IPS-15b (cell line): Measurements from ENCODE around the gene GRIK4.
"Not testable (repeated sequence)": the region's sequence is repeated elsewhere in the genome, so short reads cannot be mapped to it uniquely, and the experiment has no call there.

Experiments used
- H3K27me3 ChIP-seq: one replicate; pipeline ENCODE4 v1.6.1; 2013; ENCODE audit warnings: low read length; ENCODE audit not compliant: control insufficient read depth, insufficient read depth
- H3K36me3 ChIP-seq: one replicate; pipeline ENCODE4 v1.6.1; 2013; ENCODE audit warnings: low read length; ENCODE audit not compliant: control insufficient read depth, insufficient read depth
- H3K4me1 ChIP-seq: one replicate; pipeline ENCODE4 v1.6.1; 2013; ENCODE audit warnings: mild to moderate bottlenecking, low read length; ENCODE audit not compliant: control insufficient read depth, insufficient read depth
- H3K4me3 ChIP-seq: one replicate; pipeline ENCODE4 v1.5.1; 2013; ENCODE audit warnings: low read depth, low read length
- H3K9ac ChIP-seq: one replicate; pipeline ENCODE4 v1.6.1; 2013; ENCODE audit warnings: low read depth, mild to moderate bottlenecking, low read length
- H3K9me3 ChIP-seq: one replicate; pipeline ENCODE4 v1.6.1; 2013; ENCODE audit warnings: mild to moderate bottlenecking, low read length; ENCODE audit not compliant: control insufficient read depth, insufficient read depth

GRIK4 gene

GRCh38 chr11:120574876-120575275 is 63.3 kb downstream of the GRIK4 start:
- no peaks in the 10 kb centered on the region for H3K36me3 ChIP-seq
- no peaks in the 10 kb centered on the region for H3K27me3 ChIP-seq
- H3K4me1 ChIP-seq, result peaks cover under 1% of the 10 kb centered on the region
- H3K9ac ChIP-seq, result no peak overlapping the region
- H3K9me3 ChIP-seq, result no peaks in the 10 kb centered on the region
- H3K4me3 ChIP-seq, result no peak overlapping the region

- no peaks in the 10 kb centered on the region for H3K4me1 ChIP-seq
- no peaks in the 10 kb centered on the region for H3K36me3 ChIP-seq
- H3K27me3 ChIP-seq, result no peaks in the 10 kb centered on the region
- H3K4me3 ChIP-seq, result no peak overlapping the region
- H3K9ac ChIP-seq, result no peak overlapping the region
- H3K9me3 ChIP-seq, result no peaks in the 10 kb centered on the region
These were observed 63.9 kb downstream of the GRIK4 start for GRCh38 chr11:120575461-120575860.

- Histone ChIP-seq H3K4me3 (no peak overlapping the region), H3K9ac (no peak overlapping the region), H3K36me3 (no peaks in the 10 kb centered on the region), H3K9me3 (no peaks in the 10 kb centered on the region), H3K4me1 (no peaks in the 10 kb centered on the region), H3K27me3 (no peaks in the 10 kb centered on the region)
These were observed 65.1 kb downstream of the GRIK4 start for GRCh38 chr11:120576606-120577005.

GRCh38 chr11:120577041-120577440 is 65.5 kb downstream of the GRIK4 start:
- Histone ChIP-seq H3K9ac (no peak overlapping the region), H3K4me1 (no peaks in the 10 kb centered on the region), H3K9me3 (no peaks in the 10 kb centered on the region), H3K27me3 (no peaks in the 10 kb centered on the region), H3K4me3 (no peak overlapping the region), H3K36me3 (no peaks in the 10 kb centered on the region)

- H3K9me3 ChIP-seq, result no peaks in the 10 kb centered on the region
- H3K4me3 ChIP-seq, result no peak overlapping the region
- H3K4me1 ChIP-seq, result no peaks in the 10 kb centered on the region
- no peaks in the 10 kb centered on the region for H3K27me3 ChIP-seq
- no peaks in the 10 kb centered on the region for H3K36me3 ChIP-seq
- H3K9ac ChIP-seq, result no peak overlapping the region
These were observed 66.2 kb downstream of the GRIK4 start for GRCh38 chr11:120577624-120578363.

GRCh38 chr11:120578596-120579154 is 67.1 kb downstream of the GRIK4 start:
- no peaks in the 10 kb centered on the region for H3K27me3 ChIP-seq
- no peaks in the 10 kb centered on the region for H3K4me1 ChIP-seq
- no peaks in the 10 kb centered on the region for H3K9me3 ChIP-seq
- no peak overlapping the region for H3K4me3 ChIP-seq
- H3K36me3 ChIP-seq, result no peaks in the 10 kb centered on the region
- no peak overlapping the region for H3K9ac ChIP-seq

- Histone ChIP-seq H3K36me3 (no peaks in the 10 kb centered on the region), H3K27me3 (no peaks in the 10 kb centered on the region), H3K9me3 (no peaks in the 10 kb centered on the region), H3K9ac (no peak overlapping the region), H3K4me3 (no peak overlapping the region), H3K4me1 (no peaks in the 10 kb centered on the region)
These were observed 68.1 kb downstream of the GRIK4 start for GRCh38 chr11:120579611-120580031.

- no peaks in the 10 kb centered on the region for H3K27me3 ChIP-seq
- no peaks in the 10 kb centered on the region for H3K9me3 ChIP-seq
- H3K4me1 ChIP-seq, result no peaks in the 10 kb centered on the region
- no peak overlapping the region for H3K9ac ChIP-seq
- no peak overlapping the region for H3K4me3 ChIP-seq
- H3K36me3 ChIP-seq, result no peaks in the 10 kb centered on the region
These were observed 69.8 kb downstream of the GRIK4 start for GRCh38 chr11:120581313-120581712.

- H3K36me3 ChIP-seq, result not testable (repeated sequence)
These were observed 71.0 kb downstream of the GRIK4 start for GRCh38 chr11:120582535-120582934.

GRCh38 chr11:120586072-120586471 is 74.5 kb downstream of the GRIK4 start:
- H3K36me3 ChIP-seq, result no peaks in the 10 kb centered on the region
- H3K27me3 ChIP-seq, result no peaks in the 10 kb centered on the region
- no peak overlapping the region for H3K4me3 ChIP-seq
- no peaks in the 10 kb centered on the region for H3K9me3 ChIP-seq
- H3K9ac ChIP-seq, result no peak overlapping the region
- no peaks in the 10 kb centered on the region for H3K4me1 ChIP-seq

More at GRCh38 chr11:120582535-120582934, 71.0 kb downstream of the GRIK4 start:
- H3K9ac ChIP-seq, H3K27me3 ChIP-seq, H3K4me3 ChIP-seq, H3K4me1 ChIP-seq, H3K9me3 ChIP-seq: not testable (repeated sequence)

GRCh38 chr11:120586728-120587127 is 75.2 kb downstream of the GRIK4 start:
- Histone ChIP-seq H3K4me1 (peaks cover 3% of the 10 kb centered on the region), H3K9me3 (no peaks in the 10 kb centered on the region), H3K4me3 (no peak overlapping the region), H3K27me3 (no peaks in the 10 kb centered on the region), H3K9ac (no peak overlapping the region), H3K36me3 (no peaks in the 10 kb centered on the region)

- H3K27me3 ChIP-seq, result no peaks in the 10 kb centered on the region
- no peaks in the 10 kb centered on the region for H3K9me3 ChIP-seq
- H3K9ac ChIP-seq, result no peak overlapping the region
- H3K36me3 ChIP-seq, result no peaks in the 10 kb centered on the region
- no peak overlapping the region for H3K4me3 ChIP-seq
- peaks cover 7% of the 10 kb centered on the region for H3K4me1 ChIP-seq
These were observed 75.8 kb downstream of the GRIK4 start for GRCh38 chr11:120587299-120587698.
